ENCODE measurements around the gene SLC39A10.
"Not testable (repeated sequence)": the region's sequence is repeated elsewhere in the genome, so short reads cannot be mapped to it uniquely, and the experiment has no call there.

Gene SLC39A10

DNA sequence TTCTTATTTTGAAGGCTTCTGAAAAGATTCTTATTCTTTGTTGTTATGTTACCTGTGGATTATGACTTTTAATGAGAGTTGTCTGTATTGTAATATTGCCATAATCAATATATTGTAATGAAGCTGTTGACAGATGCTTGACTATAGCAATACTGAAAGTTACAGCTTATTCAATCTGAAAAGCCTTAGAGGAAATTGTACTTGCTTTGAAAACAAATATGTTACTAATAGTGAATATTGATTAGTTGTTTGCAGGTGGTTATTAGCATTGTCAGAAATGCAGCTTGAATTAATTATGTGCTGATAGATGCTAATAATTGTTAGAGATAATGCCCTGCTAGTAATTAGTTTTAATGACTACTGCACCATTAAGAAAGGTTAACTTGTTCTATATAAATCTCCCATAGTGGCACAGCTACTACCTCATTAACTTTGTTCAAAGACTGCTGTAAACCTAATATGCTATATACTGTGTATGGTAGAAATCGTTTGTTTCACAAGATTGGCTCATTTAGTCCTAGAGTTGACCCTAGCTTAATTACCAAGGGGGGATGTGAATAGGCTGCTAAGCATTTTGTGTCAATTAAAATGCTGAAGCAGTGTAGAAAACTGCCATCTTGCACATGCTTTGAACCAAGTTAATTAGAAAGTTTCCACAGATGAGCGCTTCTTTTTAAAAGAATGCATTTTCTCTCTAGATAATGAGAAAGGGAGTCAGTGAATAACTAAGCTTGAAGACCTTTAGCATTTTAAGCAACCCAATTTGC lies 30.5 kb downstream of the SLC39A10 start:
- H3K36me3 ChIP-seq (ENCODE audit: control insufficient read depth, insufficient read depth, low read length) = no peaks in the 10 kb centered on the region

DNA sequence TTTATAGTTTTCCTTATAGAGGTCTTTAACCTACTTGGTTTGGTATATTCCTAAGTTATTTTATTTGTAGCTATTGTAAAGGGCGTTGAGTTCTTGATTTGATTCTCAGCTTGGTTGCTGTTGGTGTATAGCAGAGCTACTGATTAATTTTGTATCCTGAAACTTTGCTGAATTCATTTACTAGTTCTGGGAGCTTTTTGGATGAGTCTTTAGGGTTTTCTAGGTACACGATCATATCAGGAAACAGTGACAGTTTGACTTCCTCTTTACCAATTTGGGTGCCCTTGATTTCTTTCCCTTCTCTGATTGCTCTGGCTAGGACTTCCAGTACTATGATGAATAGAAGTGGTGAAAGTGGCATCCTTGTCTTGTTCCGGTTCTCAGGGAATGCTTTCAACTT lies 35.5 kb downstream of the SLC39A10 start:
- H3K4me3 ChIP-seq (replicated peaks; ENCODE audit: low read depth, low read length); H3K27me3 ChIP-seq (replicated peaks; ENCODE audit: control insufficient read depth, insufficient read depth, low read length): not testable (repeated sequence)

More for the DNA sequence above, 30.5 kb downstream of the SLC39A10 start:
- Histone ChIP-seq H3K27me3 (replicated peaks; ENCODE audit: control insufficient read depth, insufficient read depth, low read length) (no peaks in the 10 kb centered on the region), H3K4me3 (replicated peaks; ENCODE audit: low read depth, low read length) (no peak overlapping the region)
- peak; percentile 37 for DNase-seq (ENCODE audit: extremely low read depth, insufficient read length)
- TF ChIP-seq, protein P1, sequence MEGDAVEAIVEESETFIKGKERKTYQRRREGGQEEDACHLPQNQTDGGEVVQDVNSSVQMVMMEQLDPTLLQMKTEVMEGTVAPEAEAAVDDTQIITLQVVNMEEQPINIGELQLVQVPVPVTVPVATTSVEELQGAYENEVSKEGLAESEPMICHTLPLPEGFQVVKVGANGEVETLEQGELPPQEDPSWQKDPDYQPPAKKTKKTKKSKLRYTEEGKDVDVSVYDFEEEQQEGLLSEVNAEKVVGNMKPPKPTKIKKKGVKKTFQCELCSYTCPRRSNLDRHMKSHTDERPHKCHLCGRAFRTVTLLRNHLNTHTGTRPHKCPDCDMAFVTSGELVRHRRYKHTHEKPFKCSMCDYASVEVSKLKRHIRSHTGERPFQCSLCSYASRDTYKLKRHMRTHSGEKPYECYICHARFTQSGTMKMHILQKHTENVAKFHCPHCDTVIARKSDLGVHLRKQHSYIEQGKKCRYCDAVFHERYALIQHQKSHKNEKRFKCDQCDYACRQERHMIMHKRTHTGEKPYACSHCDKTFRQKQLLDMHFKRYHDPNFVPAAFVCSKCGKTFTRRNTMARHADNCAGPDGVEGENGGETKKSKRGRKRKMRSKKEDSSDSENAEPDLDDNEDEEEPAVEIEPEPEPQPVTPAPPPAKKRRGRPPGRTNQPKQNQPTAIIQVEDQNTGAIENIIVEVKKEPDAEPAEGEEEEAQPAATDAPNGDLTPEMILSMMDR (IDR thresholded peaks at IDR 0.05; ENCODE audit: insufficient read depth, low read length, poor library complexity, severe bottlenecking) = no peak

DNA sequence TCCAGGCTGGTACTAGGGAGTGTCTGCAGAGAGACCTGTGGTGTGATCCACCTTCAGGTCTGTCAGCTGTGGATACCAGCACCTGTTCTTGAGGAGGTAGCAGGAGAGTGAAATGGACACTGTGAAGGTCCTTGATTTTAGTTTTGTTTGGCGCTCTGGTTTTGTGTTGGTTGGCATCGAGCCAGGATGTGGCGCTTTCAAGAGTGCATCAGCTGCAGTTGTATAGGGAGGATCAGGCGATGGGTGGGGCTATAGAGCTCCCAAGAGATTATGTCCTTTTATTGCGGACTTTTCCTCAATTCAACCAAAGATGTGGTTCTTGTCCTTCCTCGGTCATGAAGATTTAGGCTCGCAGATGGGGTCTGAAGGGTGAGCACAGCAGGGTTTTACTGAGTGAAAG lies 37.5 kb downstream of the SLC39A10 start:
- no peaks in the 10 kb centered on the region for H3K36me3 ChIP-seq (ENCODE audit: control insufficient read depth, insufficient read depth, low read length)
- no peaks in the 10 kb centered on the region for H3K27me3 ChIP-seq (replicated peaks; ENCODE audit: control insufficient read depth, insufficient read depth, low read length)
- no peak overlapping the region for H3K4me3 ChIP-seq (replicated peaks; ENCODE audit: low read depth, low read length)
- DNase-seq (ENCODE audit: extremely low read depth, insufficient read length) = no peak
- TF ChIP-seq, protein P1 (IDR thresholded peaks at IDR 0.05; ENCODE audit: insufficient read depth, low read length, poor library complexity, severe bottlenecking) = no peak

More for the DNA sequence above, 35.5 kb downstream of the SLC39A10 start:
- not testable (repeated sequence) for H3K36me3 ChIP-seq (ENCODE audit: control insufficient read depth, insufficient read depth, low read length); DNase-seq (ENCODE audit: extremely low read depth, insufficient read length)

DNA sequence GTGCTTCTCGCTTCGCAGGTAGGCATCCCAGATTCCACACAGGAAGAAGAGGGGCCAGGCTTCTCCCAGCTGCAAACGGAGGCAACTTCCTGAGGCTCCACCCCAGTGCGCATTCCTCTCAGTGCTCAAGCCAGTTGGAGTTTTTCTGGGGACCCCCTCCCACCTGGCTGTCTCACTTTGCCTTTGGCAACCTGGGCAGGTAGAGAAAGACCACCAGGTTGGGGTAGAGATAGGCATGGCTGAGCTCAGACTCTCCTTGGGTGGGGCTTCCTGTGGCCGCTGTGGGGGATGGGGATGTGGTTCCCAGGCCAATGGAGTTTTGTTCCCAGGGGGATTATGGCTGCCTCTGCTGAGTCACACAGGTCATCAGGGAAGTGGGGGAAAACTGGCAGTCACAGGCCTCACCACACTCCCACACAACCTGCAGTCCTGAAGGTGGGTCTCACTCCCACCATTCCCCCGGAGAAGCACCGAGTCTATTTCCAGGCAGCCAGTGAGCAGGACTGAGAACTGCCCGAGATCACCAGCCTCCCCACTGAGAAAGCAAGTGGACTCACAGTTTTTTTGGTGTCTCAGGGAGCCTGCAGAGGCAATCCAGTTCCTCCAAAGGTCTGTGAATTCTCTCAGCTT lies 38.1 kb downstream of the SLC39A10 start:
- Histone ChIP-seq H3K27me3 (replicated peaks; ENCODE audit: control insufficient read depth, insufficient read depth, low read length) (no peaks in the 10 kb centered on the region), H3K4me3 (replicated peaks; ENCODE audit: low read depth, low read length) (no peak overlapping the region), H3K36me3 (ENCODE audit: control insufficient read depth, insufficient read depth, low read length) (no peaks in the 10 kb centered on the region)
- no peak for DNase-seq (ENCODE audit: extremely low read depth, insufficient read length)
- TF ChIP-seq, protein P1 (IDR thresholded peaks at IDR 0.05; ENCODE audit: insufficient read depth, low read length, poor library complexity, severe bottlenecking) = no peak

DNA sequence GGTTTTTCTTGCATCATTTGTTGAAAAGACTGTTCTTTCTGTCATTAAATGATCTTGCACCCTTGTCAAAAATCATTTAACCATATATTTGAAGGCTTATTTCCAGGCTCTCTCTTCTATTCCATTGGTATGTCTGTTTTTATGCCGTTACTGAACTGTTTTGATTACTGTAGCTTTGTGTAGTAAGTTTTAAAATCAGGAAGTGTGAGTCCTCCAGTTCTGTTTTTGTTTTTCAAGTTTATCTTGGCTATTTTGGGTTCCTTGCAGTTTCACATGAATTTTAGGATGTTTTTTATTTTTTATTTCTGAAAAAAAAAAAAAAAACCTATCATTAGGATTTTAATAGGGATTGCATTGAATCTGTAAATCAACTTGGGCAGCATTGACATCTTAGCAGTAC lies 39.0 kb downstream of the SLC39A10 start:
- DNase-seq (ENCODE audit: extremely low read depth, insufficient read length) = no peak
- H3K36me3 ChIP-seq (ENCODE audit: control insufficient read depth, insufficient read depth, low read length) = no peaks in the 10 kb centered on the region
- no peaks in the 10 kb centered on the region for H3K27me3 ChIP-seq (replicated peaks; ENCODE audit: control insufficient read depth, insufficient read depth, low read length)
- H3K4me3 ChIP-seq (replicated peaks; ENCODE audit: low read depth, low read length) = no peak overlapping the region
- TF ChIP-seq, protein P1 (IDR thresholded peaks at IDR 0.05; ENCODE audit: insufficient read depth, low read length, poor library complexity, severe bottlenecking) = no peak

DNA sequence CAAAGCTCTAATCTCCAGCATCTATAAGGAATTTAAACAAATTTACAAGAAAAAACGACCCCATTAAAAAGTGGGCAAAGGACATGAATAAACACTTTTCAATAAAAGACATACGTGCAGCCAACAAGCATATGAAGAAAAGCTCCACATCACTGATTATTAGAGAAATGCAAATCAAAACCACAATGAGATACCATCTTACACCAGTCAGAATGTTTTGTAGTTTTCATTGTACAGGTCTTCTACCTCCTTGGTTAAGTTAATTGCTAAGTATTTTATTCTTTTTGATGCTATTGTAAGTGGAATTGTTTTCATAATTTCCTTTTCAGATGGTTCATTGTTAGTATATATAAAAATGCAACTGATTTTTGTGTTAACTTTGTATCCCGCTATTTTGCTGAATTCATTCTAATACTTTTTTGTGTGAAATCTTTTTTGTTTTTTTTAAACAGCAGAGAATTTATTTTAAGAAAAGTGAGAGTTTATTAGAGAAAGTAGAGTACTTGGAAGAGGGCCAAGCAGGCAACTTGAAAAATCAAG lies 40.7 kb downstream of the SLC39A10 start:
- Histone ChIP-seq H3K4me3 (replicated peaks; ENCODE audit: low read depth, low read length) (no peak overlapping the region), H3K27me3 (replicated peaks; ENCODE audit: control insufficient read depth, insufficient read depth, low read length) (no peaks in the 10 kb centered on the region), H3K36me3 (ENCODE audit: control insufficient read depth, insufficient read depth, low read length) (no peaks in the 10 kb centered on the region)
- TF ChIP-seq, protein P1 (IDR thresholded peaks at IDR 0.05; ENCODE audit: insufficient read depth, low read length, poor library complexity, severe bottlenecking) = no peak
- DNase-seq (ENCODE audit: extremely low read depth, insufficient read length) = no peak

Measured in GM06990 (cell line).